Gastrocnemius medialis (tissue), 4 donors: ENCODE measurements around the gene DNM3.

Experiments used
- CTCF ChIP-seq, 5 experiments: fragments of 450-650 bp in 3 of 5; fragments of 200-600 bp in 2 of 5; sonication (generic) in 2 of 5; IDR thresholded peaks in 4 of 5; conservative IDR thresholded peaks in 1 of 5; 1 replicate in 4 of 5; 2 replicates in 1 of 5; pipeline ENCODE4 v1.5.1; 2016 to 2019; ENCODE audit warnings: antibody characterized with exemption in 5 of 5, mild to moderate bottlenecking in 3 of 5, moderate library complexity in 3 of 5
- POLR2A ChIP-seq, 2 donors: fragments of 450-650 bp; IDR thresholded peaks; one replicate each; pipeline ENCODE4 v1.6.1; 2017; ENCODE audit warnings: antibody characterized with exemption in 2 of 2, mild to moderate bottlenecking in 2 of 2, moderate library complexity in 2 of 2

GRCh38 chr1:172236958-172237357 is 395.7 kb downstream of the DNM3 start:
- no peak for TF ChIP-seq CTCF (IDR thresholded peaks at IDR 0.05 in 4 of 5, conservative IDR thresholded peaks at IDR 0.05 in 1 of 5)
- no peak for TF ChIP-seq POLR2A (IDR thresholded peaks at IDR 0.05)
